SK-N-SH treated with all-trans-retinoic acid at 6 μM for 48 hours (cell line): ENCODE measurements around the gene S1PR4.

ENCODE experiments used
- ATAC-seq: fragments of 200-7000 bp; cut with Tn5 transposase; 3 replicates; pipeline ENCODE4 v1.9.1; 2020; ENCODE audit warnings: mild to moderate bottlenecking, moderate library complexity
- CSDC2 ChIP-seq: fragments of 250-450 bp; sonication (Bioruptor Pico); IDR thresholded peaks from 2 replicates; pipeline ENCODE4 v1.5.0; 2020; ENCODE audit warnings: mild to moderate bottlenecking, moderate library complexity
- ESRRG ChIP-seq: fragments of 250-450 bp; sonication (Bioruptor Pico); IDR thresholded peaks from 2 replicates; pipeline ENCODE4 v1.6.1; 2021; ENCODE audit warnings: mild to moderate bottlenecking
- GLIS3 ChIP-seq: fragments of 250-450 bp; sonication (Bioruptor Pico); IDR thresholded peaks from 2 replicates; pipeline ENCODE4 v1.5.0; 2020; ENCODE audit warnings: mild to moderate bottlenecking, moderate library complexity
- ISL1 ChIP-seq: fragments of 250-450 bp; sonication (Bioruptor Pico); IDR thresholded peaks from 2 replicates; pipeline ENCODE4 v2.1.2; 2022; ENCODE audit warnings: mild to moderate bottlenecking, moderate library complexity
- OSR1 ChIP-seq: fragments of 250-450 bp; sonication (Bioruptor Pico); IDR thresholded peaks from 2 replicates; pipeline ENCODE4 v1.8.0; 2022; ENCODE audit warnings: moderate library complexity, mild to moderate bottlenecking, inconsistent platforms
- PPARA ChIP-seq: fragments of 250-450 bp; sonication (Bioruptor Pico); IDR thresholded peaks from 2 replicates; pipeline ENCODE4 v1.5.0; 2020; ENCODE audit warnings: mild to moderate bottlenecking, borderline replicate concordance
- RARB ChIP-seq: fragments of 250-450 bp; sonication (Bioruptor Pico); IDR thresholded peaks from 2 replicates; pipeline ENCODE4 v1.8.0; 2021; ENCODE audit warnings: mild to moderate bottlenecking, moderate library complexity
- TCF4 ChIP-seq: fragments of 250-450 bp; sonication (Bioruptor Pico); IDR thresholded peaks from 2 replicates; pipeline ENCODE4 v1.8.0; 2021; ENCODE audit warnings: mild to moderate bottlenecking, moderate library complexity, borderline replicate concordance
- TOX ChIP-seq: fragments of 250-450 bp; sonication (Bioruptor Pico); IDR thresholded peaks from 2 replicates; pipeline ENCODE4 v1.8.0; 2021; ENCODE audit warnings: mild to moderate bottlenecking, moderate library complexity, borderline replicate concordance
- ZC3H10 ChIP-seq: fragments of 250-450 bp; sonication (Bioruptor Pico); IDR thresholded peaks from 2 replicates; pipeline ENCODE4 v1.5.1; 2021; ENCODE audit warnings: mild to moderate bottlenecking, moderate library complexity
- ZNF565 ChIP-seq: fragments of 450-650 bp; formaldehyde crosslinking; conservative IDR thresholded peaks from 2 replicates; pipeline ENCODE4 v1.5.0; 2020; ENCODE audit warnings: low read depth, mild to moderate bottlenecking, moderate library complexity
- ZNF8 ChIP-seq: fragments of 450-650 bp; formaldehyde crosslinking; IDR thresholded peaks from 2 replicates; pipeline ENCODE4 v1.5.0; 2020; ENCODE audit warnings: mild to moderate bottlenecking, moderate library complexity
- TF ChIP-seq, protein P1 (sequence below): fragments of 250-450 bp; sonication (Bioruptor Pico); IDR thresholded peaks from 2 replicates; pipeline ENCODE4 v1.5.0; 2020; ENCODE audit warnings: mild to moderate bottlenecking, moderate library complexity
- TF ChIP-seq, protein P2 (sequence below): fragments of 250-450 bp; sonication (Bioruptor Pico); IDR thresholded peaks from 2 replicates; pipeline ENCODE4 v1.5.1; 2020; ENCODE audit warnings: low read depth, mild to moderate bottlenecking, moderate library complexity
- TF ChIP-seq, protein P3 (sequence below): fragments of 250-450 bp; sonication (Bioruptor Pico); IDR thresholded peaks from 2 replicates; pipeline ENCODE4 v1.8.0; 2021; ENCODE audit warnings: low read depth, mild to moderate bottlenecking, moderate library complexity, borderline replicate concordance
- TF ChIP-seq, protein P4 (sequence below): fragments of 250-450 bp; sonication (Bioruptor Pico); IDR thresholded peaks from 2 replicates; pipeline ENCODE4 v1.8.0; 2020; ENCODE audit warnings: mild to moderate bottlenecking, moderate library complexity, borderline replicate concordance

Gene S1PR4

DNA sequence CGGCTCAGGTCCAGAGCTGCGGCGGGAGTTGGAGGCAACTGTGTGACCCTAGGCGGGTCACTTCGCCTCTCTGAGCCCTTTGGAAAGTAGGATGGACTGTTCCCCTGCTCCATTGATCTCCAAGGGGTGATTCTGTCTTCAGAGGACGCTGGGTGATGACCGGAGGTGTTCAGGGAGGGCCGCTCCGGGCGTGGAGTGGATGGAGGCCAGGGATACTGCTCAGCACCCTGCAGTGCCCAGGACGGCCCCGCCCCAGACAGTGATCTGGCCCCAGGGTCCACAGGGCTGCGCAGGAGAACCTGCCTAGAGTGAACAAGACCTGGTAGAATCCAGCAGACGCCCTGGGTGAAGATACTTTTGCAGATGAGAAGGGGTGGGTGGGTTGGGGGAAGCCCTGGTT, 14.1 kb downstream of the S1PR4 start (continued):
- TF ChIP-seq, protein P1, sequence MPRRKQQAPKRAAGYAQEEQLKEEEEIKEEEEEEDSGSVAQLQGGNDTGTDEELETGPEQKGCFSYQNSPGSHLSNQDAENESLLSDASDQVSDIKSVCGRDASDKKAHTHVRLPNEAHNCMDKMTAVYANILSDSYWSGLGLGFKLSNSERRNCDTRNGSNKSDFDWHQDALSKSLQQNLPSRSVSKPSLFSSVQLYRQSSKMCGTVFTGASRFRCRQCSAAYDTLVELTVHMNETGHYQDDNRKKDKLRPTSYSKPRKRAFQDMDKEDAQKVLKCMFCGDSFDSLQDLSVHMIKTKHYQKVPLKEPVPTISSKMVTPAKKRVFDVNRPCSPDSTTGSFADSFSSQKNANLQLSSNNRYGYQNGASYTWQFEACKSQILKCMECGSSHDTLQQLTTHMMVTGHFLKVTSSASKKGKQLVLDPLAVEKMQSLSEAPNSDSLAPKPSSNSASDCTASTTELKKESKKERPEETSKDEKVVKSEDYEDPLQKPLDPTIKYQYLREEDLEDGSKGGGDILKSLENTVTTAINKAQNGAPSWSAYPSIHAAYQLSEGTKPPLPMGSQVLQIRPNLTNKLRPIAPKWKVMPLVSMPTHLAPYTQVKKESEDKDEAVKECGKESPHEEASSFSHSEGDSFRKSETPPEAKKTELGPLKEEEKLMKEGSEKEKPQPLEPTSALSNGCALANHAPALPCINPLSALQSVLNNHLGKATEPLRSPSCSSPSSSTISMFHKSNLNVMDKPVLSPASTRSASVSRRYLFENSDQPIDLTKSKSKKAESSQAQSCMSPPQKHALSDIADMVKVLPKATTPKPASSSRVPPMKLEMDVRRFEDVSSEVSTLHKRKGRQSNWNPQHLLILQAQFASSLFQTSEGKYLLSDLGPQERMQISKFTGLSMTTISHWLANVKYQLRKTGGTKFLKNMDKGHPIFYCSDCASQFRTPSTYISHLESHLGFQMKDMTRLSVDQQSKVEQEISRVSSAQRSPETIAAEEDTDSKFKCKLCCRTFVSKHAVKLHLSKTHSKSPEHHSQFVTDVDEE (CRISPR knock-in tag): no peak

DNA sequence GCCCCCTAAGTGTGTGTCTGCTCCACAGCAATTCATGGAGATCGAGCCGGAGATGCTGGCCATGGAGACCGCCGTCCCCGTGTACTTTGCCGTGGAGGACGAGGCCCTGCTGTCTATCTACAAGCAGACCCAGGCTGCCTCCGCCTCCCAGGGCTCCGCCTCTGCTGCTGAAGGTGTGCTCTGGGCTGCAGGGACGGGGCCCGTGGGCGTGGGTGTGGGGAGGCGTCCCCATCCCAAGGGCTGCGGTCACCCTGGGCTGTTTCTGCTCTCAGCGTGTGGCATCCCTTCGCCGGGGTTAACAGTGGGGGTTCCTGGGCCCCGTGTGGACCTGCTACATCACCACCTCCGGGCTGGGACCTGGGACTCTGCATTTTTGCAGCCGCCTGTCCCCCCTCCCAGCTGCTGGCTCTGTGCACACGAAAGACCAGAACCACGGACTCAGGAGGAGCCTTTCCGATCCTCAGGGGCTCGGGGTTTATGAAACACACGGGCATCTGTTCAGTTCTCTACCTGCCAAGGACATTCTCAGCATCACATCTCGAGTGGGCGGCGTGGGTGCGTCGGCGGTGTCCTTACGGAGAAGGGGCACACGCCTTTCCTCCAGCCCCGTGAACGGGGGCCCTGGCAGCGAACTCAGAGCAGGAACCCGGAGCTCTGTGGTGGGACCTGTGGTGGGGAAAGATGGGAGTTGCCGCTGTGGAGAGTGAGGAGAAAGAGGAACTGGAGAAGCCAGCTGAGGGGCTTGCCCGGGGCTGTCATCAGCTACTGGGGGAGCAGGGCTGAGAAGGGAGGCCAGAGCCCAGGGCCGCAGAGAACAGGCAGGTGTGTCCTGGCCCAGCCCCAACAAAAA, 14.9 kb downstream of the S1PR4 start:
- no peak for ATAC-seq
- TF ChIP-seq GLIS3 (CRISPR knock-in tag) (no peak), RARB (no peak), ZNF8 (no peak), OSR1 (no peak), PPARA (CRISPR knock-in tag) (no peak), ZC3H10 (CRISPR knock-in tag) (no peak), ISL1 (CRISPR knock-in tag) (no peak), TOX (CRISPR knock-in tag) (no peak), ZNF565 (CRISPR knock-in tag) (no peak), CSDC2 (CRISPR knock-in tag) (no peak), ESRRG (no peak), TCF4 (CRISPR knock-in tag) (no peak)
- TF ChIP-seq, protein P1 (CRISPR knock-in tag): no peak
- TF ChIP-seq, protein P2, sequence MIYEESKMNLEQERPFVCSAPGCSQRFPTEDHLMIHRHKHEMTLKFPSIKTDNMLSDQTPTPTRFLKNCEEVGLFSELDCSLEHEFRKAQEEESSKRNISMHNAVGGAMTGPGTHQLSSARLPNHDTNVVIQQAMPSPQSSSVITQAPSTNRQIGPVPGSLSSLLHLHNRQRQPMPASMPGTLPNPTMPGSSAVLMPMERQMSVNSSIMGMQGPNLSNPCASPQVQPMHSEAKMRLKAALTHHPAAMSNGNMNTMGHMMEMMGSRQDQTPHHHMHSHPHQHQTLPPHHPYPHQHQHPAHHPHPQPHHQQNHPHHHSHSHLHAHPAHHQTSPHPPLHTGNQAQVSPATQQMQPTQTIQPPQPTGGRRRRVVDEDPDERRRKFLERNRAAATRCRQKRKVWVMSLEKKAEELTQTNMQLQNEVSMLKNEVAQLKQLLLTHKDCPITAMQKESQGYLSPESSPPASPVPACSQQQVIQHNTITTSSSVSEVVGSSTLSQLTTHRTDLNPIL (CRISPR knock-in tag): no peak
- TF ChIP-seq, protein P3, sequence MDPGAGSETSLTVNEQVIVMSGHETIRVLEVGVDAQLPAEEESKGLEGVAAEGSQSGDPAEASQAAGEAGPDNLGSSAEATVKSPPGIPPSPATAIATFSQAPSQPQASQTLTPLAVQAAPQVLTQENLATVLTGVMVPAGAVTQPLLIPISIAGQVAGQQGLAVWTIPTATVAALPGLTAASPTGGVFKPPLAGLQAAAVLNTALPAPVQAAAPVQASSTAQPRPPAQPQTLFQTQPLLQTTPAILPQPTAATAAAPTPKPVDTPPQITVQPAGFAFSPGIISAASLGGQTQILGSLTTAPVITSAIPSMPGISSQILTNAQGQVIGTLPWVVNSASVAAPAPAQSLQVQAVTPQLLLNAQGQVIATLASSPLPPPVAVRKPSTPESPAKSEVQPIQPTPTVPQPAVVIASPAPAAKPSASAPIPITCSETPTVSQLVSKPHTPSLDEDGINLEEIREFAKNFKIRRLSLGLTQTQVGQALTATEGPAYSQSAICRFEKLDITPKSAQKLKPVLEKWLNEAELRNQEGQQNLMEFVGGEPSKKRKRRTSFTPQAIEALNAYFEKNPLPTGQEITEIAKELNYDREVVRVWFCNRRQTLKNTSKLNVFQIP: no peak
- TF ChIP-seq, protein P4, sequence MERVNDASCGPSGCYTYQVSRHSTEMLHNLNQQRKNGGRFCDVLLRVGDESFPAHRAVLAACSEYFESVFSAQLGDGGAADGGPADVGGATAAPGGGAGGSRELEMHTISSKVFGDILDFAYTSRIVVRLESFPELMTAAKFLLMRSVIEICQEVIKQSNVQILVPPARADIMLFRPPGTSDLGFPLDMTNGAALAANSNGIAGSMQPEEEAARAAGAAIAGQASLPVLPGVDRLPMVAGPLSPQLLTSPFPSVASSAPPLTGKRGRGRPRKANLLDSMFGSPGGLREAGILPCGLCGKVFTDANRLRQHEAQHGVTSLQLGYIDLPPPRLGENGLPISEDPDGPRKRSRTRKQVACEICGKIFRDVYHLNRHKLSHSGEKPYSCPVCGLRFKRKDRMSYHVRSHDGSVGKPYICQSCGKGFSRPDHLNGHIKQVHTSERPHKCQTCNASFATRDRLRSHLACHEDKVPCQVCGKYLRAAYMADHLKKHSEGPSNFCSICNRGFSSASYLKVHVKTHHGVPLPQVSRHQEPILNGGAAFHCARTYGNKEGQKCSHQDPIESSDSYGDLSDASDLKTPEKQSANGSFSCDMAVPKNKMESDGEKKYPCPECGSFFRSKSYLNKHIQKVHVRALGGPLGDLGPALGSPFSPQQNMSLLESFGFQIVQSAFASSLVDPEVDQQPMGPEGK (CRISPR knock-in tag): no peak

DNA sequence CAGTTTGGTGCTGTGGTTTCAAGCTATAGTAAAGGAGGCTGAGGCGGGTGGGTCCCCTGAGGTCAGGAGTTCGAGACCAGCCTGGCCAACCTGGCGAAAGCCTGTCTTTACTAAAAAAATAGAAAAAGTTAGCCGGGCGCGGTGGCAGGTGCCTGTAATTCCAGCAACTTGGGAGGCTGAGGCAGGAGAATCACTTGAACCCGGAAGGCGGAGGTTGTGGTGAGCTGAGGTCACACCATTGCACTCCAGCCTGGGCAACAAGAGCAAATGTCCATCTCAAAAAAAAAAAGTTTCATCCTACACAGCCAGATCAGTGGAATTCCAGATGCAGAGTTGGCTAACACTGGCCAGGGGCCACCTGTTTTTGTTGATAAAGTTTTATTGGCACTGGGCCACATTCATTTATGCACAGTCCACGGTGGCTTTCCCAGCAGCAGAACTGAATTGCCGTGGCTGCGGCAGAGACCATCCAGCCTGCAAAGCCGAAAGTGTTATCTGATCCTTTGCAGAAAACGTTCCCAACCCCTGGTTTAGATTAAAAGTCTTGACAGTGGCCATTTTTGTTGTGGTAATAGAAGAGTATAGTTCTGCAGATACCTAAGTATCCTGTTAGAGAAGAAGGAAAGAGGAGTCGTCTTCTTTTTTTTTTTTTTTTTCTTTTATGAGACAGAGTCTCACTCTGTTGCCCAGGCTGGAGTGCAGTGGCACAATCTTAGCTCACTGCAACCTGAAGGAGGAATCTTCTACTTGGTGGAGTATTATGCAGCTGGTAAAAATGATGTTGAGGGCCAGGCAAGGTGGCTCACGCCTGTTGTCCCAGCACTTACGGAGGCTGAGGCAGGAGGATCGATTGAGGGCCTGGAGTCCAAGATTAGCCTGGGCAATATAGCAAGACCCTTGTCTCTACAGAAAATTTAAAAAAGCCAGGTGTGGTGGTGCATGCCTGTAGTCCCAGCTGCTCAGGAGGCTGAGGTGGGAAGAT, 15.8 kb downstream of the S1PR4 start:
- TF ChIP-seq OSR1: no peak
- ATAC-seq: no peak
